ENCODE measurements around the gene FBXO2.
A peak's percentile ranks its signal among the peaks of the same experiment; 100 is the strongest.

The FBXO2 gene

GRCh38 chr1:11654939-11655808 is 945 bp upstream of the FBXO2 start:
- peak overlapping the region; percentile 97 for H3K27ac ChIP-seq
- no peak for TF ChIP-seq CTCF (conservative IDR thresholded peaks at IDR 0.05; ENCODE audit: low read depth)
- CTCF ChIA-PET: interaction anchor here (0.6 to 2.5 kb wide), 4 partner anchors 9 to 27 kb away, joined by 4 to 9 read pairs (median 4); partner anchors contain the start of gene FBXO6
- no peak for DNase-seq (ENCODE audit: low spot score)
- POLR2A ChIA-PET (ENCODE audit: low non-redundant PET): interaction anchor here (0.5 kb wide), 1 partner anchor 77 kb away, joined by 6 read pairs; no protein-coding TSS in a partner anchor

- no peak for TF ChIP-seq CTCF (conservative IDR thresholded peaks at IDR 0.05; ENCODE audit: low read depth)
- POLR2A ChIA-PET (ENCODE audit: low non-redundant PET): interaction anchor here (0.6 kb wide), 2 partner anchors 9 to 152 kb away, joined by 3 to 9 read pairs; no protein-coding TSS in a partner anchor
- peak overlapping the region; percentile 97 for H3K27ac ChIP-seq
- DNase-seq (ENCODE audit: low spot score): peak; percentile 28
- CTCF ChIA-PET: interaction anchor here (0.7 to 2.5 kb wide), 4 partner anchors 11 to 188 kb away, joined by 3 to 13 read pairs (median 6); partner anchors contain the start of gene FBXO6
Measured at GRCh38 chr1:11653861-11654136, 430 bp downstream of the FBXO2 start.

GRCh38 chr1:11653101-11653860 is 948 bp downstream of the FBXO2 start:
- peak overlapping the region; percentile 97 for H3K27ac ChIP-seq
- POLR2A ChIA-PET (ENCODE audit: low non-redundant PET): interaction anchor here (0.6 kb wide), 2 partner anchors 9 to 152 kb away, joined by 3 to 9 read pairs; no protein-coding TSS in a partner anchor
- TF ChIP-seq CTCF (conservative IDR thresholded peaks at IDR 0.05; ENCODE audit: low read depth): no peak
- CTCF ChIA-PET: interaction anchor here (0.7 to 2.5 kb wide), 5 partner anchors 11 to 440 kb away, joined by 3 to 13 read pairs (median 3); partner anchors contain the start of gene FBXO6
- peak; percentile 93 for DNase-seq (ENCODE audit: low spot score)

- no peak for TF ChIP-seq CTCF (conservative IDR thresholded peaks at IDR 0.05; ENCODE audit: low read depth)
- ChIA-PET POLR2A (ENCODE audit: low non-redundant PET) (no interaction called here), CTCF (interaction anchor here (2.0 to 2.5 kb wide), 2 partner anchors 12 to 67 kb away, joined by 9 to 13 read pairs; partner anchors contain the start of gene FBXO6)
- DNase-seq (ENCODE audit: low spot score): no peak
- peak overlapping the region; percentile 97 for H3K27ac ChIP-seq
Measured at GRCh38 chr1:11652203-11652780, 1.9 kb downstream of the FBXO2 start.

GRCh38 chr1:11651017-11651416 is 3.2 kb downstream of the FBXO2 start:
- DNase-seq (ENCODE audit: low spot score): no peak
- ChIA-PET POLR2A (ENCODE audit: low non-redundant PET) (no interaction called here), CTCF (no interaction called here)
- H3K27ac ChIP-seq: no peak overlapping the region
- no peak for TF ChIP-seq CTCF (conservative IDR thresholded peaks at IDR 0.05; ENCODE audit: low read depth)

Measured in RWPE1 (cell line).